CD14-positive monocyte (primary cell): ENCODE results near the gene PHLDA2. TPM values are rescaled to one million over a fixed set of nuclear protein-coding genes. Genes with fewer than 3 reads are reported as not detected.

Experiments used
- DNase-seq, 3 donors: peaks; one replicate each; pipeline ENCODE4 v3.0.0-alpha.2; 2011 to 2022
- H2AFZ ChIP-seq: 2 replicates; pipeline ENCODE4 v1.6.0; 2012; ENCODE audit warnings: mild to moderate bottlenecking, low read depth, low read length, inconsistent platforms; ENCODE audit not compliant: insufficient read depth, poor library complexity, severe bottlenecking
- H3K27ac ChIP-seq, 2 donors: 1 replicate in 1 of 2; 2 replicates in 1 of 2; pipeline ENCODE4 v1.5.1; 2012 to 2013; ENCODE audit warnings: low read length in 2 of 2, control low read depth in 1 of 2, inconsistent platforms in 1 of 2, low read depth in 1 of 2, mild to moderate bottlenecking in 1 of 2
- H3K27me3 ChIP-seq, 2 donors: one replicate each; pipeline versions ENCODE4 v1.6.0 to v1.6.1; 2011 to 2013; ENCODE audit warnings: low read length in 2 of 2; ENCODE audit not compliant: control insufficient read depth in 2 of 2, insufficient read depth in 2 of 2
- H3K36me3 ChIP-seq, 2 donors: replicated peaks in 1 of 2; 1 replicate in 1 of 2; 2 replicates in 1 of 2; pipeline versions ENCODE4 v1.5.1 to v1.6.1; 2012 to 2013; ENCODE audit warnings: low read length in 2 of 2, control low read depth in 1 of 2, inconsistent platforms in 1 of 2, mild to moderate bottlenecking in 1 of 2; ENCODE audit not compliant: insufficient read depth in 2 of 2, control insufficient read depth in 1 of 2
- H3K4me1 ChIP-seq, 2 donors: 1 replicate in 1 of 2; 2 replicates in 1 of 2; pipeline versions ENCODE4 v1.5.1 to v1.6.1; 2012 to 2013; ENCODE audit warnings: low read length in 2 of 2, control low read depth in 1 of 2, inconsistent platforms in 1 of 2, mild to moderate bottlenecking in 1 of 2, moderate library complexity in 1 of 2; ENCODE audit not compliant: insufficient read depth in 2 of 2, control insufficient read depth in 1 of 2
- H3K4me2 ChIP-seq: replicated peaks from 2 replicates; pipeline ENCODE3; 2012; ENCODE audit warnings: low read length, moderate library complexity, mild to moderate bottlenecking; ENCODE audit not compliant: poor library complexity, severe bottlenecking; ENCODE audit errors: extremely low read depth
- H3K4me3 ChIP-seq, 3 experiments: fragments of 200-600 bp in 1 of 3; sonication (generic) in 1 of 3; replicated peaks in 1 of 3; 1 replicate in 2 of 3; 2 replicates in 1 of 3; pipeline ENCODE4 v1.5.1; 2011 to 2013; ENCODE audit warnings: low read length in 3 of 3, mild to moderate bottlenecking in 3 of 3, control low read depth in 2 of 3, low read depth in 2 of 3, inconsistent platforms in 1 of 3, moderate library complexity in 1 of 3
- H3K79me2 ChIP-seq: 2 replicates; pipeline ENCODE4 v1.6.0; 2012; ENCODE audit warnings: mild to moderate bottlenecking, control low read depth, inconsistent platforms, low read length, moderate library complexity; ENCODE audit not compliant: insufficient read depth
- H3K9ac ChIP-seq: 2 replicates; pipeline ENCODE4 v1.6.0; 2017; ENCODE audit warnings: low read length, mild to moderate bottlenecking; ENCODE audit not compliant: insufficient read depth, poor library complexity, severe bottlenecking
- H3K9me3 ChIP-seq, 2 donors: replicated peaks in 1 of 2; 1 replicate in 1 of 2; 2 replicates in 1 of 2; pipeline versions ENCODE4 v1.5.1 to v1.6.1; 2012 to 2013; ENCODE audit warnings: low read length in 2 of 2, control low read depth in 1 of 2; ENCODE audit not compliant: control insufficient read depth in 1 of 2, insufficient read depth in 1 of 2
- H4K20me1 ChIP-seq: 2 replicates; pipeline ENCODE4 v1.6.0; 2012; ENCODE audit warnings: mild to moderate bottlenecking, low read length, control low read depth, moderate library complexity; ENCODE audit not compliant: insufficient read depth
- H3K27ac Mint-ChIP-seq, 7 donors: one replicate each; pipeline ENCODE4 v1.8.0; 2020; ENCODE audit warnings: mild to moderate bottlenecking in 7 of 7, mixed read lengths in 7 of 7, moderate library complexity in 6 of 7, inconsistent platforms in 2 of 7
- H3K27me3 Mint-ChIP-seq, 3 donors: one replicate each; pipeline ENCODE4 v1.8.0; 2021 to 2022; ENCODE audit warnings: low read depth in 3 of 3, mild to moderate bottlenecking in 3 of 3, mixed read lengths in 3 of 3, moderate library complexity in 3 of 3, inconsistent platforms in 1 of 3
- H3K36me3 Mint-ChIP-seq, 2 donors: one replicate each; pipeline ENCODE4 v1.8.0; 2020; ENCODE audit warnings: mixed read lengths in 2 of 2, inconsistent platforms in 1 of 2, mild to moderate bottlenecking in 1 of 2
- H3K4me1 Mint-ChIP-seq: one replicate; pipeline ENCODE4 v1.8.0; 2020; ENCODE audit warnings: mild to moderate bottlenecking, mixed read lengths
- H3K4me3 Mint-ChIP-seq, 2 donors: one replicate each; pipeline ENCODE4 v1.8.0; 2020; ENCODE audit warnings: mild to moderate bottlenecking in 2 of 2, mixed read lengths in 2 of 2, moderate library complexity in 1 of 2
- H3K9me3 Mint-ChIP-seq, 7 donors: one replicate each; pipeline ENCODE4 v1.8.0; 2020 to 2022; ENCODE audit warnings: mixed read lengths in 7 of 7, mild to moderate bottlenecking in 6 of 7, moderate library complexity in 6 of 7, inconsistent platforms in 2 of 7
- CTCF ChIP-seq: fragments of 200-600 bp; IDR thresholded peaks from one replicate; pipeline ENCODE4 v1.8.0; 2022; ENCODE audit warnings: antibody characterized with exemption, mild to moderate bottlenecking
- WGBS: methylation state at CpG from one replicate; pipeline ENCODE4 v1.1.5; 2013; ENCODE audit warnings: missing lambda C conversion rate; ENCODE audit not compliant: insufficient coverage; 5-methylcytosine and 5-hydroxymethylcytosine counted together
- intact Hi-C, 2 donors: fragments of 100-400 bp; cut with micrococcal nuclease; formaldehyde crosslinking; loops; one replicate each; pipeline versions ENCODE4 v1.15.0 to v1.15.1; 2023
- polyA plus RNA-seq, 3 donors: library from polyadenylated mRNA; depleted of rRNA in 1 of 3; unstranded in 2 of 3; stranded (reverse) in 1 of 3; fragments of 300-500 nt in 2 of 3; fragments of >200 nt in 1 of 3; fragmentation: Illumina TruSeq in 2 of 3; gene quantifications; 1 replicate in 2 of 3; 2 replicates in 1 of 3; pipeline ENCODE4 v1.2.3, GENCODE V29; 2012 to 2021

PHLDA2 gene
- polyA plus RNA-seq, 3 donors, result 2.6 to 54.5 (median 4.7) TPM

- DNase-seq, result peak; percentile 61 to 64 (median 63)
- Histone ChIP-seq H3K9me3 (no peaks in the 10 kb centered on the region), H4K20me1 (peaks cover 3% of the 10 kb centered on the region), H3K4me1 (peaks cover 29 to 30% of the 10 kb centered on the region in 2 donors), H3K9ac (peak overlapping the region; percentile 63), H3K79me2 (no peaks in the 10 kb centered on the region), H3K4me3 (peak overlapping the region in 2 of 3 experiments; percentile 49 to 77), H3K27ac (peak overlapping the region; percentile 23 to 68), H3K27me3 (peaks cover 0 to 2% of the 10 kb centered on the region in 2 donors), H3K4me2 (peak overlapping the region; percentile 88), H3K36me3 (no peaks in the 10 kb centered on the region), H2AFZ (peak overlapping the region; percentile 76)
- no peak for TF ChIP-seq CTCF
- peaks cover 4 to 24% (median 10%) of the 10 kb centered on the region in 3 donors for H3K27me3 Mint-ChIP-seq
- H3K27ac Mint-ChIP-seq, result peak overlapping the region; percentile 26 to 88 (median 77)
- 50% methylated on average over 2 of the region's 4 CpGs for WGBS
- peaks cover 7 to 14% of the 10 kb centered on the region in 2 donors for H3K36me3 Mint-ChIP-seq
- intact Hi-C loops, result no loop called here
- H3K9me3 Mint-ChIP-seq, result peaks cover 0 to 2% (median 0%) of the 10 kb centered on the region in 7 donors
- peaks cover 31% of the 10 kb centered on the region for H3K4me1 Mint-ChIP-seq
- peak overlapping the region; percentile 72 to 82 for H3K4me3 Mint-ChIP-seq
These were observed 36.2 kb downstream of the PHLDA2 start for GRCh38 chr11:2892967-2893528.

GRCh38 chr11:2892215-2892966 lies 36.8 kb downstream of the PHLDA2 start:
- H3K4me2 ChIP-seq, result peak overlapping the region; percentile 88
- Mint-ChIP-seq H3K36me3 (peaks cover 2 to 10% of the 10 kb centered on the region in 2 donors), H3K4me1 (peaks cover 25% of the 10 kb centered on the region), H3K27me3 (peaks cover 10 to 29% (median 14%) of the 10 kb centered on the region in 3 donors), H3K9me3 (no peaks in the 10 kb centered on the region), H3K27ac (peak overlapping the region; percentile 56 to 88 (median 77)), H3K4me3 (peak overlapping the region; percentile 72 to 82)
- H3K4me1 ChIP-seq, result peaks cover 22 to 23% of the 10 kb centered on the region in 2 donors
- no peaks in the 10 kb centered on the region for H3K9me3 ChIP-seq
- no peaks in the 10 kb centered on the region for H3K79me2 ChIP-seq
- intact Hi-C loops, result no loop called here
- no peaks in the 10 kb centered on the region for H3K36me3 ChIP-seq
- H2AFZ ChIP-seq, result peak overlapping the region; percentile 76
- H4K20me1 ChIP-seq, result peaks cover 8% of the 10 kb centered on the region
- TF ChIP-seq CTCF, result peak; percentile 93
- WGBS, result 0% methylated on average over 19 of the region's 34 CpGs
- peaks cover 0 to 8% of the 10 kb centered on the region in 2 donors for H3K27me3 ChIP-seq
- peak overlapping the region; percentile 23 to 68 for H3K27ac ChIP-seq
- H3K4me3 ChIP-seq, result peak overlapping the region; percentile 30 to 77 (median 49)
- peak in 2 of 3 donors; percentile 39 to 54 for DNase-seq
- peak overlapping the region; percentile 63 for H3K9ac ChIP-seq
